K562 (cell line): ENCODE data around the gene SAPCD1. TPM values are rescaled to one million over a fixed set of nuclear protein-coding genes. Genes with fewer than 3 reads are reported as not detected.
A peak's percentile ranks its signal among the peaks of the same experiment; 100 is the strongest.

Experiments used
- ATAC-seq: fragments of 200-7000 bp; cut with Tn5 transposase; 3 replicates; pipeline ENCODE4 v1.9.1; 2020; ENCODE audit warnings: moderate library complexity
- BruUV-seq: library from RNA; stranded (reverse); fragments of 400-500 nt; replicated peaks from 2 replicates; lab custom pipeline; 2021; lab: Mats Ljungman, UMichigan
- CTCF ChIA-PET: fragments of 300-600 bp; formaldehyde crosslinking; extraction: SDS; loops from one replicate; lab custom pipeline; 2021; ENCODE audit warnings: low intra/inter-chr PET ratio; lab: Yijun Ruan, JAX
- POLR2A ChIA-PET: fragments of 300-600, 350-650 bp; sonication (Branson Sonifier 250); formaldehyde crosslinking; extraction: SDS; loops from one replicate; lab custom pipeline; 2021; ENCODE audit warnings: antibody characterized with exemption, inconsistent platforms; lab: Yijun Ruan, JAX
- DNase-seq, 4 experiments: peaks; one replicate each; pipeline versions ENCODE4 v3.0.0 to v3.0.0-alpha.2; 2011 to 2018; ENCODE audit warnings: low spot score in 3 of 4, mixed read lengths in 3 of 4; ENCODE audit errors: extremely low read depth in 1 of 4
- FAIRE-seq: peaks from 2 replicates; lab custom pipeline; 2011; peaks lifted over from hg19 to GRCh38; lab: Jason Lieb, UNC
- H2AFZ ChIP-seq: 2 replicates; pipeline ENCODE4 v1.6.0; 2011; ENCODE audit warnings: low read depth, low read length, control low read depth, inconsistent platforms
- H3K27ac ChIP-seq: fragments of 200-600 bp; 3 replicates; pipeline ENCODE4 v1.8.0; 2011; ENCODE audit warnings: low read depth, mild to moderate bottlenecking, control low read depth, inconsistent platforms, low read length, moderate library complexity, mixed read lengths; ENCODE audit errors: extremely low read depth
- H3K27me3 ChIP-seq, 2 experiments: fragments of 300-600 bp in 1 of 2; 2 replicates in 1 of 2; 3 replicates in 1 of 2; pipeline versions ENCODE4 v1.6.0 to v1.8.0; 2011; ENCODE audit warnings: inconsistent platforms in 2 of 2, low read length in 2 of 2, mild to moderate bottlenecking in 1 of 2, mixed read lengths in 1 of 2, moderate library complexity in 1 of 2; ENCODE audit not compliant: control insufficient read depth in 2 of 2, insufficient read depth in 2 of 2
- H3K36me3 ChIP-seq: fragments of 300-600 bp; 3 replicates; pipeline ENCODE4 v1.8.0; 2011; ENCODE audit warnings: mild to moderate bottlenecking, low read length, inconsistent platforms; ENCODE audit not compliant: control insufficient read depth, insufficient read depth
- H3K4me1 ChIP-seq, 2 experiments: fragments of 200-600 bp in 1 of 2; replicated peaks in 1 of 2; 2 replicates in 1 of 2; 3 replicates in 1 of 2; pipeline versions ENCODE4 v1.5.1 to v1.8.0; 2011; ENCODE audit warnings: inconsistent platforms in 2 of 2, low read length in 2 of 2, mild to moderate bottlenecking in 1 of 2, mixed read lengths in 1 of 2, moderate library complexity in 1 of 2; ENCODE audit not compliant: control insufficient read depth in 2 of 2, insufficient read depth in 2 of 2
- H3K4me2 ChIP-seq: 2 replicates; pipeline ENCODE4 v1.6.1; 2011; ENCODE audit warnings: low read length, control low read depth, inconsistent platforms, mixed read lengths; ENCODE audit not compliant: insufficient read depth
- H3K4me3 ChIP-seq: fragments of 200-600 bp; sonication (generic), shearing (Covaris generic); 2 replicates; pipeline ENCODE4 v1.5.1; 2016; ENCODE audit warnings: control low read depth, inconsistent platforms
- H3K79me2 ChIP-seq: fragments of 200-600 bp; 3 replicates; pipeline ENCODE4 v1.8.0; 2011; ENCODE audit warnings: low read length, inconsistent platforms; ENCODE audit not compliant: control insufficient read depth, insufficient read depth
- H3K9ac ChIP-seq, 2 experiments: 2 replicates each; pipeline versions ENCODE4 v1.6.0 to v1.6.1; 2011; ENCODE audit warnings: low read depth in 2 of 2, low read length in 2 of 2, control low read depth in 1 of 2, inconsistent platforms in 1 of 2, mild to moderate bottlenecking in 1 of 2, mixed read lengths in 1 of 2; ENCODE audit not compliant: insufficient read depth in 1 of 2
- H3K9me1 ChIP-seq: one replicate; pipeline ENCODE4 v1.6.0; 2011; ENCODE audit warnings: inconsistent platforms, mild to moderate bottlenecking, low read length, moderate library complexity; ENCODE audit not compliant: control insufficient read depth, insufficient read depth
- H3K9me3 ChIP-seq: replicated peaks from 2 replicates; pipeline ENCODE4 v1.5.1; 2011; ENCODE audit warnings: low read depth, low read length, inconsistent platforms; ENCODE audit not compliant: control insufficient read depth, insufficient read depth
- H4K20me1 ChIP-seq: replicated peaks from 2 replicates; pipeline ENCODE4 v1.6.1; 2011; ENCODE audit warnings: low read length, inconsistent platforms, mixed read lengths; ENCODE audit not compliant: control insufficient read depth, insufficient read depth
- CTCF ChIP-seq, 3 experiments: IDR thresholded peaks in 2 of 3; conservative IDR thresholded peaks in 1 of 3; 2 replicates each; pipeline ENCODE4 v1.5.1; 2011 to 2012; ENCODE audit warnings: low read length in 3 of 3, mild to moderate bottlenecking in 3 of 3, control low read depth in 2 of 3, improper control_type of control experiment in 1 of 3, inconsistent platforms in 1 of 3, low read depth in 1 of 3, mixed read lengths in 1 of 3, moderate library complexity in 1 of 3; ENCODE audit not compliant: insufficient read depth in 2 of 3
- PATZ1 ChIP-seq: fragments of 250-450 bp; sonication (Bioruptor Pico); IDR thresholded peaks from 2 replicates; pipeline ENCODE4 v1.5.0; 2020; ENCODE audit warnings: mild to moderate bottlenecking, borderline replicate concordance
- POLR2AphosphoS2 ChIP-seq: IDR thresholded peaks from 2 replicates; pipeline ENCODE4 v1.6.1; 2012; ENCODE audit warnings: low read length, improper control_type of control experiment
- PYGO2 ChIP-seq: fragments of 450-650 bp; IDR thresholded peaks from 2 replicates; pipeline ENCODE4 v1.6.1; 2016; ENCODE audit warnings: mild to moderate bottlenecking, missing genetic modification characterization, moderate library complexity, missing compliant biosample characterization
- ZNF282 ChIP-seq: sonication (generic); formaldehyde crosslinking; IDR thresholded peaks from 2 replicates; pipeline ENCODE4 v1.8.1; 2023; ENCODE audit warnings: missing genetic modification reagents
- ZNF384 ChIP-seq: IDR thresholded peaks from 2 replicates; pipeline ENCODE4 v1.6.1; 2012; ENCODE audit warnings: low read depth, low read length, improper control_type of control experiment
- ZNF778 ChIP-seq: fragments of 450-650 bp; formaldehyde crosslinking; IDR thresholded peaks from 2 replicates; pipeline ENCODE4 v1.4.0; 2020; ENCODE audit warnings: mild to moderate bottlenecking, moderate library complexity
- WGBS: fragments of 100-300 bp; shearing (Covaris generic); methylation state at CpG from one replicate; pipeline ENCODE4 v1.1.6; 2016; ENCODE audit warnings: low coverage, mixed read lengths; ENCODE audit not compliant: insufficient coverage; ENCODE audit errors: missing lambda C conversion rate; 5-methylcytosine and 5-hydroxymethylcytosine counted together
- in situ Hi-C: fragments of 300-500 bp; cut with MboI; formaldehyde crosslinking; loops from 4 replicates; pipeline ENCODE4 v1.15.0; 2018; ENCODE audit warnings: inconsistent platforms, mixed read lengths
- intact Hi-C: fragments of 100-400 bp; cut with micrococcal nuclease; formaldehyde crosslinking; loops from 2 replicates; pipeline ENCODE4 v1.14.2; 2022
- polyA plus RNA-seq, 8 experiments: library from polyadenylated mRNA; depleted of rRNA in 4 of 8; stranded (reverse) in 5 of 8; unstranded in 3 of 8; fragments of >200 nt; fragmentation: Nextera tagmentation in 2 of 8; fragmentation: Illumina TruSeq in 1 of 8; extraction: Ambion mirVana in 2 of 8; extraction: Trizol in 1 of 8; gene quantifications; 2 replicates each; pipeline versions ENCODE4 v1.2.1 to v1.2.3, GENCODE V29; 2011 to 2014; ENCODE audit warnings: inconsistent platforms in 1 of 8, missing spikeins in 1 of 8
- total RNA-seq, 7 experiments: library from RNA; depleted of rRNA in 6 of 7; stranded (reverse); fragments of >200 nt in 6 of 7; fragmentation: Illumina TruSeq in 2 of 7; extraction: Trizol in 2 of 7; gene quantifications; 2 replicates each; pipeline versions ENCODE4 v1.2.1 to v1.2.3, GENCODE V29; 2011 to 2021; ENCODE audit warnings: low replicate concordance in 1 of 7

SAPCD1 gene
- total and polyA plus RNA-seq, 9 of the 15 experiments (the other 6 are each of a cell fraction or from before 2014, with no cell fraction given): 2.6 to 30.2 (median 7.4) TPM

- TF ChIP-seq PYGO2: no peak
- TF ChIP-seq PATZ1 (CRISPR knock-in tag): no peak
- no peak for TF ChIP-seq ZNF384
Observed at GRCh38 chr6:31758281-31758680, 4.2 kb upstream of the SAPCD1 start (continued).

- no peak overlapping the region for H3K4me2 ChIP-seq
- no peaks in the 10 kb centered on the region for H3K9me1 ChIP-seq
- no peaks in the 10 kb centered on the region for H3K9me3 ChIP-seq
- peak overlapping the region in 1 of 2 experiments; percentile 33; a peak in 2 of 4 replicates for H3K9ac ChIP-seq
- H3K4me1 ChIP-seq: peaks cover 0 to 12% of the 10 kb centered on the region in 2 experiments; a peak in 3 of 5 replicates
- ChIA-PET POLR2A (interaction anchor here (1.0 to 6.6 kb wide), 9 partner anchors 8 to 67 kb away, joined by 3 to 85 read pairs (median 7); partner anchors contain the start of genes CLIC1, HSPA1B, MSH5 and VWA7), CTCF (interaction anchor here (1.0 kb wide), 1 partner anchor 31 kb away, joined by 3 read pairs; no protein-coding TSS in a partner anchor)
- no peaks in the 10 kb centered on the region for H3K27me3 ChIP-seq
- FAIRE-seq (no peak), DNase-seq (no peak), ATAC-seq (no peak)
- no peak overlapping the region for H2AFZ ChIP-seq
- intact Hi-C loops (no loop called here), in situ Hi-C loops (no loop called here)
- H3K79me2 ChIP-seq: no peaks in the 10 kb centered on the region
- H4K20me1 ChIP-seq: no peaks in the 10 kb centered on the region
- BruUV-seq: no TSS peak
- H3K4me3 ChIP-seq: no peak overlapping the region
- no peak overlapping the region for H3K27ac ChIP-seq
- peak; percentile 57; the same call in 1 of the 2 replicates for TF ChIP-seq POLR2AphosphoS2
- 0 out of 2 replicates have a peak, but pooled peaks have one; percentile 55 for TF ChIP-seq ZNF282 (CRISPR knock-in tag)
- no peak for TF ChIP-seq ZNF778 (CRISPR knock-in tag)
- peak in 1 of 3 experiments; percentile 9; a peak in 1 of 6 replicates for TF ChIP-seq CTCF (IDR thresholded peaks at IDR 0.05 in 2 of 3, conservative IDR thresholded peaks at IDR 0.05 in 1 of 3; ENCODE audit: insufficient read depth in 2 of 3, low read depth in 1 of 3, low read length in 3 of 3)
- 72% methylated on average over 5 of the region's 5 CpGs for WGBS
- H3K36me3 ChIP-seq: peaks cover 63% of the 10 kb centered on the region
Observed at GRCh38 chr6:31760790-31761189, 1.7 kb upstream of the SAPCD1 start.
